ENCODE results near the gene CCDC57.
"Not testable (repeated sequence)": the region's sequence is repeated elsewhere in the genome, so short reads cannot be mapped to it uniquely, and the experiment has no call there.

The CCDC57 gene

GRCh38 chr17:82221341-82221902 lies 8.8 kb upstream of the CCDC57 start:
- no peak for DNase-seq

GRCh38 chr17:82219753-82220709 lies 7.4 kb upstream of the CCDC57 start:
- DNase-seq: no peak

GRCh38 chr17:82219083-82219482 lies 6.4 kb upstream of the CCDC57 start:
- no peak for DNase-seq

- DNase-seq: no peak
Observed at GRCh38 chr17:82218349-82219075, 5.9 kb upstream of the CCDC57 start.

GRCh38 chr17:82217530-82218204 lies 5.0 kb upstream of the CCDC57 start:
- no peak for DNase-seq

GRCh38 chr17:82217120-82217529 lies 4.5 kb upstream of the CCDC57 start:
- DNase-seq: no peak

GRCh38 chr17:82216301-82217119 lies 3.9 kb upstream of the CCDC57 start:
- no peak for DNase-seq

- DNase-seq: no peak
Observed at GRCh38 chr17:82215972-82216300, 3.3 kb upstream of the CCDC57 start.

GRCh38 chr17:82215095-82215971 lies 2.7 kb upstream of the CCDC57 start:
- peak; percentile 32 for DNase-seq

- DNase-seq: no peak
Observed at GRCh38 chr17:82214012-82214628, 1.5 kb upstream of the CCDC57 start.

GRCh38 chr17:82213251-82214011 lies 789 bp upstream of the CCDC57 start:
- peak; percentile 78 for DNase-seq

GRCh38 chr17:82210655-82211054 lies 2.0 kb downstream of the CCDC57 start:
- DNase-seq: not testable (repeated sequence)

- DNase-seq: peak; percentile 99
Observed at GRCh38 chr17:82205720-82206508, 6.7 kb downstream of the CCDC57 start.

GRCh38 chr17:82204831-82205719 lies 7.6 kb downstream of the CCDC57 start:
- DNase-seq: peak; percentile 31

GRCh38 chr17:82203920-82204319 lies 8.7 kb downstream of the CCDC57 start:
- DNase-seq: no peak

- no peak for DNase-seq
Observed at GRCh38 chr17:82202981-82203380, 9.7 kb downstream of the CCDC57 start.

GRCh38 chr17:82201498-82201910 lies 11.1 kb downstream of the CCDC57 start:
- no peak for DNase-seq

Measured in NCI-H82 (cell line).